BLaER1 (cell line): ENCODE data around the gene CCSER1.

Experiments
- H3K27ac ChIP-seq: shearing (Covaris generic); formaldehyde crosslinking; 2 replicates; pipeline ENCODE4 v1.8.1; 2022
- H3K27me3 ChIP-seq: shearing (Covaris generic); formaldehyde crosslinking; 2 replicates; pipeline ENCODE4 v1.8.1; 2022
- H3K36me3 ChIP-seq: shearing (Covaris generic); formaldehyde crosslinking; 2 replicates; pipeline ENCODE4 v1.8.1; 2022
- H3K4me1 ChIP-seq: shearing (Covaris generic); formaldehyde crosslinking; 2 replicates; pipeline ENCODE4 v1.8.1; 2022
- H3K4me2 ChIP-seq: shearing (Covaris generic); formaldehyde crosslinking; 2 replicates; pipeline ENCODE4 v1.8.1; 2022
- H3K4me3 ChIP-seq: shearing (Covaris generic); formaldehyde crosslinking; 2 replicates; pipeline ENCODE4 v1.8.1; 2022
- H3K9ac ChIP-seq: shearing (Covaris generic); formaldehyde crosslinking; 2 replicates; pipeline ENCODE4 v1.8.1; 2022
- H3K9me3 ChIP-seq: shearing (Covaris generic); formaldehyde crosslinking; 2 replicates; pipeline ENCODE4 v1.8.1; 2022
- H4K20me1 ChIP-seq: shearing (Covaris generic); formaldehyde crosslinking; 2 replicates; pipeline ENCODE4 v1.8.1; 2022
- Cebpa-rat ChIP-seq: shearing (Covaris generic); IDR thresholded peaks from 2 replicates; pipeline ENCODE4 v1.8.1; 2022

CCSER1 gene

DNA sequence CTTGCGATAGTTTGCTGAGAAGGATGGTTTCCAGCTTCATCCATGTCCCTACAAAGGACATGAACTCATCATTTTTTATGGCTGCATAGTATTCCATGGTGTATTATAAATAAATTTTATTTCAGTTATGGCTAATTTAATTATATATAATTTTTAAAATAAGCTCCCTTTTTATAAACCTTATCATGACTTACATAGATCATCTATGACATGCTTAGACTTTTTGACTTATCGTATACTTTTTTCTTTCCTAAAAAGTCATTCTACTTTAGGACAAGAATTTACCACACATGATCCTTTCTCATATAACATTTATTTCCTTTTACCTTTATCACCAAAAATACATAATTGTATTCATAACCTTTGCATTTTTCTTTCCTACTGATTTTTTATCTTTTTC, 376.5 kb downstream of the CCSER1 start:
- no peaks in the 10 kb centered on the region for H3K36me3 ChIP-seq
- no peaks in the 10 kb centered on the region for H3K4me1 ChIP-seq
- no peak overlapping the region for H3K27ac ChIP-seq
- H3K4me2 ChIP-seq: no peak overlapping the region
- H3K9ac ChIP-seq: no peak overlapping the region
- peaks cover 39% of the 10 kb centered on the region for H3K9me3 ChIP-seq
- H3K27me3 ChIP-seq: no peaks in the 10 kb centered on the region
- H3K4me3 ChIP-seq: no peak overlapping the region
- TF ChIP-seq Cebpa-rat: no peak
- H4K20me1 ChIP-seq: no peaks in the 10 kb centered on the region

DNA sequence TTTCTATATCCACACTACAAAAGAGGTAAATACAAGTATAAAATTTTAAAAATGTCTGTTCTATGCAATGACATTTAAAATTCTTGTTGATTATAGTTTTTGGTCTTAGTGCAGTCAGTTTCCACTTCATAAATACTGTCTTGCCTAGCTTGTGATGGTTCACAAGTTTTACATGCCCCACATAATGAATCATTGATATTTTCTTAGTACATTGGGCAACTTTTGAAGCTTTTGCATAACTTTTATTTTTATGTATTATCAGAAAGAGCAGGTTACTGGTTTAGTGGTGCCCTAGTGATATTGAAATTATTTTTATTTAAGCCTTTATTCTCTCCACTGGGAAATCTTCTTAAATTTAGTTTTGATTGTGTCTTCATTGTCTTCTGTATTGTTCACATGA, 388.0 kb downstream of the CCSER1 start:
- no peak overlapping the region for H3K4me3 ChIP-seq

DNA sequence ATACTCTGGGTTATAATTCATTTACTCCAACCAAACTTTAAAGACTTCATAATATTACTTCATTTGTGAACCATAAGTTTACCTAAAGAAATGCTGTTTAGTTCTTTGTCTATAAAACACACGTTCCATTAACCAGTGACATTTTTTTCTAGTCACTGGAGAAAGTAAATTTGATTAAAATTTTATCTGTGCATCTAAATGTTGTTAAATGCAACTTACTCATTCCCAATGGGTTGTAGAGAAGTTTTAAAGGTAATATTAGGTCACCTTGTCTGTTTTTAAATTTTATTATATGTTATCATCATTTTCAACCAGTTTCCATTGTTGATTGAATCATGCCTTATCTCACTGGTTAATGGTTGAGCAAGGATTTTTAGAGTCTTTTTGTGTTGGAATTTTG, 401.4 kb downstream of the CCSER1 start:
- no peak overlapping the region for H3K9ac ChIP-seq
- no peaks in the 10 kb centered on the region for H3K4me1 ChIP-seq
- H3K36me3 ChIP-seq: no peaks in the 10 kb centered on the region
- H3K27me3 ChIP-seq: no peaks in the 10 kb centered on the region
- no peaks in the 10 kb centered on the region for H4K20me1 ChIP-seq
- H3K4me3 ChIP-seq: no peak overlapping the region
- TF ChIP-seq Cebpa-rat: no peak
- H3K27ac ChIP-seq: no peak overlapping the region
- H3K9me3 ChIP-seq: no peaks in the 10 kb centered on the region
- no peak overlapping the region for H3K4me2 ChIP-seq

More for the DNA sequence above, 388.0 kb downstream of the CCSER1 start:
- Histone ChIP-seq H3K9ac (no peak overlapping the region), H3K4me1 (no peaks in the 10 kb centered on the region), H3K27me3 (no peaks in the 10 kb centered on the region), H4K20me1 (no peaks in the 10 kb centered on the region), H3K4me2 (no peak overlapping the region), H3K9me3 (no peaks in the 10 kb centered on the region), H3K36me3 (no peaks in the 10 kb centered on the region), H3K27ac (no peak overlapping the region)
- TF ChIP-seq Cebpa-rat: no peak

DNA sequence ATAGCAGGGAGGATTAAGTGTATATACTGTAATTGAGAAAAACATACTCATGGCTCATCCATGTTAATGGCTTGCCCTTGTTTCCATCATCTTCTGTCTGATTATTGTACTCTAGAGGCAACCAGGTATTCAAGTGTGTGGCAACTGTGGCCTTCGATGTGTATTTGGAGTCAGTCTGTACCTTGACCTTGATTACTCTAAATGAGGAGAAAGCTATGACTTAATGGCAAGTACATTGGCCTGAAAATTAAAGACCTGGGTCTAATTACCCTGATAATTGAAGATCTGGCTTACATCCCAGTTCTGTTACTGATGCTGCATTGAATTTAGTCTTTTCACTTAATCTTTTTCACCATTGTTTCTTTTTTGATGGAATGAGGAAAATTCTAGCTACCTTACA, 409.2 kb downstream of the CCSER1 start:
- Histone ChIP-seq H3K36me3 (no peaks in the 10 kb centered on the region), H4K20me1 (no peaks in the 10 kb centered on the region), H3K4me3 (no peak overlapping the region)

DNA sequence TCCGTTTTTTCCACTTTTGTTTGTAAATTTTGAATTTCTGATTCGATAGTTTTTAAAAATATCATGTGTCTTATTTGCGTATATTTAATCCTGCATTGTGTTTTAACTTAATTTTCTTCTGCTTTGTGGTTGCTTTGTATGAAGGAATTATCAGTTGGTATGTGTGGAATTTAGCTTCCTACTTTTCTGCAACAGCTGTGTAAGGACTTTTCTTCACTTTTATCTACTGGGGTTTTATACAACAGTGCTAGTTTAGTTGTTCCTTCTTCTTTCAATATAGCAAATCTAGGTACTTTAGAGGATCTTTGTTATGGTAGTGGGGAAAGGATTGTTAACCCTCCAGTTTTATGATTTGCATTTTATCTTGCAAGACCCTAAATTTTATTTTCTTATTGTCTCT, 410.3 kb downstream of the CCSER1 start:
- H3K4me1 ChIP-seq: no peaks in the 10 kb centered on the region
- H4K20me1 ChIP-seq: no peaks in the 10 kb centered on the region
- no peaks in the 10 kb centered on the region for H3K9me3 ChIP-seq
- no peaks in the 10 kb centered on the region for H3K36me3 ChIP-seq
- H3K4me3 ChIP-seq: no peak overlapping the region
- no peak for TF ChIP-seq Cebpa-rat
- no peak overlapping the region for H3K9ac ChIP-seq
- H3K27ac ChIP-seq: no peak overlapping the region
- no peak overlapping the region for H3K4me2 ChIP-seq
- no peaks in the 10 kb centered on the region for H3K27me3 ChIP-seq

More for the DNA sequence above, 409.2 kb downstream of the CCSER1 start:
- H3K4me1 ChIP-seq: no peaks in the 10 kb centered on the region
- H3K9ac ChIP-seq: no peak overlapping the region
- no peak overlapping the region for H3K4me2 ChIP-seq
- no peak overlapping the region for H3K27ac ChIP-seq
- no peaks in the 10 kb centered on the region for H3K27me3 ChIP-seq
- no peak for TF ChIP-seq Cebpa-rat
- H3K9me3 ChIP-seq: no peaks in the 10 kb centered on the region

DNA sequence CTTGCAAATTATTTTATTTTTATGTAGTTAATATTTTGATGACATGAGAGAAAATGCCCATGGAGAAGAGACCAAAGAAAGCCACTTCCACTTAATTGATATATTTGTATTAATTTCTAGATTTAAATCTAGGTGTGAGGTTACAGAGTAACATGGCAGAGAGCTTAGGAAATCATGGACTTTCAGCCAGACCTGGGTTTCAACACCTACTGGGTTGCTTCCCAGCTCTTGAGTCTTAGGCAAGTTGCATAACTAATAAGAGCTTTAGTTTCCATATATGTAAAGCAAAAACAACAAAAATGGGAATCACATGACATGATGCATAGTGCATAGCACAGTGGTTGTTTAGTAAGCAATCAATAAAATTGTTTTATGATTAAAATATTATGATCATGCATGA, 413.3 kb downstream of the CCSER1 start:
- no peaks in the 10 kb centered on the region for H3K36me3 ChIP-seq
- no peak overlapping the region for H3K4me3 ChIP-seq
- TF ChIP-seq Cebpa-rat: no peak

DNA sequence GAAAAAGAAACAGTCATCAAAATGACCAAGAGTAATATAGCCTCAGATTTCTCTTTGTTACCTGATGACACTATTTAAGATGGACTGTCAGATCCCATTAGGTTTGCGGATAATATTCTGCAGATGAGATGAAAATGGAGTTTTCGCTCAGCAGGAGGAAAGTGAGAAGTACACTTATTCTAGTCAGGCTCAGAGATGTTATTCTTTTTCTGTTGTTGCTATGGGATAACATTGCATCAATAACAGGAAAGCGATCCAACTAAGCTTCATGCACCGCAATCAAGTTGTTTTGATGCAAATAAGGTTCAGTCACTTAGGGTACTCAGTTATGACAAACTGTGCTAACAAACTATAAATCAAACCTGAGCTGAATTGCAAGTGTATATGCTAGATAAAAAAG, 415.0 kb downstream of the CCSER1 start:
- Histone ChIP-seq H3K4me2 (no peak overlapping the region), H3K9ac (no peak overlapping the region), H3K9me3 (no peaks in the 10 kb centered on the region), H4K20me1 (no peaks in the 10 kb centered on the region), H3K36me3 (no peaks in the 10 kb centered on the region), H3K27ac (no peak overlapping the region), H3K4me3 (no peak overlapping the region), H3K27me3 (no peaks in the 10 kb centered on the region), H3K4me1 (peaks cover 13% of the 10 kb centered on the region)
- no peak for TF ChIP-seq Cebpa-rat

More for the DNA sequence above, 413.3 kb downstream of the CCSER1 start:
- Histone ChIP-seq H3K27ac (no peak overlapping the region), H4K20me1 (no peaks in the 10 kb centered on the region), H3K4me1 (no peaks in the 10 kb centered on the region), H3K4me2 (no peak overlapping the region), H3K9me3 (no peaks in the 10 kb centered on the region), H3K27me3 (no peaks in the 10 kb centered on the region), H3K9ac (no peak overlapping the region)

DNA sequence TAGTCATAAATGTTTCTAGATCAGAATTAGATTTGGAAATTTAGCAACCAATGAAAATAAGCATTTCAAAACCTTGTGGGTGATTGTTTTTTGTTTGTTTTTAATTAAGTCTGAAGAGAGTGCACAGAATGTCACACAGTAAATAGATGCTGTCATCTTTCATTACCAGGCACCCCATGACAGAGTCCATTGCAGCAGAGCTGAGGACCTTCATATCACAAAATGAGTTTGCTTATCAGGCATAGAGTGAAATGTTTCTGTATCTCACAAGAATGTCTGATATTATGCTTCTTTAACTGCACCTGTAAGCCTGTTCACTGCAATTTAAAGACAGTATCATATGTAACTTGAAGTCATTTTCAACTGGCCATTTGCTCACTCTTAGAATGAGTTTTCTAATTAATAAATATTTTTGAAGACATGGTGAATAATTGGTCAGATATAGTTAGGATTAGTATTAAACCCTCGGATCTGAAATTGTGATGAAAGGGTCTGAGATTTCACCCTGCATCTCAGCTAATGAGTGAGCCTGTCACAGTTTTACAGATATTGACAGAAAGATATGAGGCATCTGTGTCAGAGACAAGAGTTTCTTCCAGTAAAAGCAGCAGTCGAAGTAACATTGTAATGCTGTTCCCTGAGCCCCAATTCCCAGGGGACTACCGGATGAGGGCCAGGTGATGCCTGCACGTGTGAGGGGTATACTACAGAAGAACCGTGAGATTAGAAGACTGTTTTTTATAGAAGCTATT, 416.4 kb downstream of the CCSER1 start:
- Histone ChIP-seq H4K20me1 (no peaks in the 10 kb centered on the region), H3K4me2 (no peak overlapping the region), H3K4me3 (no peak overlapping the region), H3K9ac (no peak overlapping the region), H3K4me1 (peaks cover 21% of the 10 kb centered on the region), H3K27ac (no peak overlapping the region), H3K36me3 (no peaks in the 10 kb centered on the region), H3K9me3 (no peaks in the 10 kb centered on the region), H3K27me3 (no peaks in the 10 kb centered on the region)
- no peak for TF ChIP-seq Cebpa-rat

DNA sequence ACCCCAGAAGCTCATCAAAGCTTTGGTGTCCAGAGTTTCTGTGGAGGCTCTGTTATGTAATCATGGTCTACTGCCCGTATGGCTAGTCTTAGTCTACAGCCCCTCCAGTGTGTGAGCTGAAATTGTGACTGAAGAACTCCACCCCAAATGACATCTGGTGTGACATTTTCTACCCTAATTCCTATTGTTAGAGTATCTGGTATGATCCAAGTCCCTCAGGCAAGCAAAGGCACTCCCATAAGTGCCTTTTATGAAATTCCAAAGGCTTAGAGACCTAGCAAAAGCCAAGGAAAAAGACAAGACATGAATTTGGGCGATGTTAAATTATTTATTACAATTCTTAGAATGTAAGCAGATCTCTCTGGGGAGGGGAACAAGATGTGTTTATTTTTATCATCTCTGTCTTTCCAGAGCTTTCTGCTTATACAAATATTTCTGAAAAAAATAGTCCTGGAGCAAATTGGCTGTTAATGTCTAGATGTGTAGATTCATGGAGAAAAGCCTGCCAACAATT, 417.4 kb downstream of the CCSER1 start:
- no peaks in the 10 kb centered on the region for H4K20me1 ChIP-seq
- H3K27ac ChIP-seq: no peak overlapping the region
- H3K27me3 ChIP-seq: no peaks in the 10 kb centered on the region
- no peak overlapping the region for H3K4me3 ChIP-seq
- peaks cover 21% of the 10 kb centered on the region for H3K4me1 ChIP-seq
- no peaks in the 10 kb centered on the region for H3K36me3 ChIP-seq
- H3K9me3 ChIP-seq: no peaks in the 10 kb centered on the region
- no peak for TF ChIP-seq Cebpa-rat
- H3K4me2 ChIP-seq: no peak overlapping the region
- H3K9ac ChIP-seq: no peak overlapping the region

DNA sequence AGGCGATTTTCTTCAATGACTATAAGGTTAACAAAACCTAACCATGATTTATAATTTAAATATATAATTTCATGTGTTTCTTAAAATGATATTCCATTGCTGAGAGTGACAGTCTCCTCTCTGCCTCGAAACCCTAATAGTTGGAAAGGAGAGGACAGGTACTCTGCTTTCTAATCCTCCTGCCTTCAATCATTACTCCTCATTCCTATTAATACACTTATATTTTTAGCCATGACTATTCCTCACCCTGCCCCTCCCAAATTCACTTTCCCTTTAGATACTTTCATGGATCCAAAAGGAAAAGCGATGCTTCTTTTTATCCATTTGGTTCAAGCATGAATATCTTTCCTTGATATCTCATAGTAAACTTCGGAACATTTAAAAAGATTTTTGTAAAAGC, 418.2 kb downstream of the CCSER1 start:
- Histone ChIP-seq H3K9ac (no peak overlapping the region), H3K27me3 (no peaks in the 10 kb centered on the region)

More for the DNA sequence above, 418.2 kb downstream of the CCSER1 start:
- no peak overlapping the region for H3K4me2 ChIP-seq
- TF ChIP-seq Cebpa-rat: no peak
- H3K4me3 ChIP-seq: no peak overlapping the region
- peaks cover 21% of the 10 kb centered on the region for H3K4me1 ChIP-seq
- no peak overlapping the region for H3K27ac ChIP-seq
- H3K36me3 ChIP-seq: no peaks in the 10 kb centered on the region
- H3K9me3 ChIP-seq: no peaks in the 10 kb centered on the region
- no peaks in the 10 kb centered on the region for H4K20me1 ChIP-seq
